Muscle of leg (tissue), 11 donors: ENCODE measurements around the gene CDKN1B. TPM values are rescaled to one million over a fixed set of nuclear protein-coding genes. Genes with fewer than 3 reads are reported as not detected.

Experiments used
- DNase-seq: peaks from one replicate; pipeline ENCODE4 v3.0.0; 2013
- H3K27ac ChIP-seq: one replicate; pipeline ENCODE4 v1.5.1; 2013; ENCODE audit warnings: mild to moderate bottlenecking, low read length, control low read depth
- H3K27me3 ChIP-seq: one replicate; pipeline ENCODE4 v1.6.1; 2013; ENCODE audit warnings: low read length; ENCODE audit not compliant: control insufficient read depth, insufficient read depth
- H3K36me3 ChIP-seq: one replicate; pipeline ENCODE4 v1.6.1; 2013; ENCODE audit warnings: low read length; ENCODE audit not compliant: control insufficient read depth, insufficient read depth
- H3K4me1 ChIP-seq: one replicate; pipeline ENCODE4 v1.6.1; 2013; ENCODE audit warnings: low read length; ENCODE audit not compliant: control insufficient read depth, insufficient read depth
- H3K4me3 ChIP-seq: one replicate; pipeline ENCODE4 v1.5.1; 2013; ENCODE audit warnings: low read length, control low read depth
- H3K9me3 ChIP-seq: replicated peaks from 2 replicates; pipeline ENCODE4 v1.6.1; 2013; ENCODE audit warnings: low read depth, low read length; ENCODE audit not compliant: control insufficient read depth
- WGBS: methylation state at CpG from one replicate; pipeline ENCODE4 v1.1.5; 2013; ENCODE audit warnings: missing lambda C conversion rate; ENCODE audit not compliant: insufficient coverage; 5-methylcytosine and 5-hydroxymethylcytosine counted together
- polyA plus RNA-seq, 8 donors: library from polyadenylated mRNA; unstranded; fragments of 120-200 nt; gene quantifications; one replicate each; pipeline versions ENCODE4 v1.2.1 to v1.2.3, GENCODE V29; 2013; ENCODE audit warnings: inconsistent platforms in 1 of 8, low replicate concordance in 1 of 8; ENCODE audit not compliant: insufficient read length in 8 of 8, insufficient read depth in 1 of 8
- total RNA-seq: library from RNA; stranded (reverse); fragments of 120-200 nt; gene quantifications from one replicate; pipeline ENCODE4 v1.2.4, GENCODE V29; 2013

CDKN1B gene
- total and polyA plus RNA-seq, 9 donors = 36.6 to 53.7 (median 45.4) TPM

DNA sequence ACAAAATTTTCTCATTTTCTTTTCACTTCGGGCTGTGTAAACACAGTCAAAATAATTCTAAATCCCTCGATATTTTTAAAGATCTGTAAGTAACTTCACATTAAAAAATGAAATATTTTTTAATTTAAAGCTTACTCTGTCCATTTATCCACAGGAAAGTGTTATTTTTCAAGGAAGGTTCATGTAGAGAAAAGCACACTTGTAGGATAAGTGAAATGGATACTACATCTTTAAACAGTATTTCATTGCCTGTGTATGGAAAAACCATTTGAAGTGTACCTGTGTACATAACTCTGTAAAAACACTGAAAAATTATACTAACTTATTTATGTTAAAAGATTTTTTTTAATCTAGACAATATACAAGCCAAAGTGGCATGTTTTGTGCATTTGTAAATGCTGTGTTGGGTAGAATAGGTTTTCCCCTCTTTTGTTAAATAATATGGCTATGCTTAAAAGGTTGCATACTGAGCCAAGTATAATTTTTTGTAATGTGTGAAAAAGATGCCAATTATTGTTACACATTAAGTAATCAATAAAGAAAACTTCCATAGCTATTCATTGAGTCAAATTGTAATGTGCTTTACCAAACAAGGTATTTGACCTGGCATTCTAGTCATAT is 4.8 kb downstream of the CDKN1B start:
- no peak overlapping the region for H3K4me3 ChIP-seq
- H3K27ac ChIP-seq = peak overlapping the region; percentile 97

DNA sequence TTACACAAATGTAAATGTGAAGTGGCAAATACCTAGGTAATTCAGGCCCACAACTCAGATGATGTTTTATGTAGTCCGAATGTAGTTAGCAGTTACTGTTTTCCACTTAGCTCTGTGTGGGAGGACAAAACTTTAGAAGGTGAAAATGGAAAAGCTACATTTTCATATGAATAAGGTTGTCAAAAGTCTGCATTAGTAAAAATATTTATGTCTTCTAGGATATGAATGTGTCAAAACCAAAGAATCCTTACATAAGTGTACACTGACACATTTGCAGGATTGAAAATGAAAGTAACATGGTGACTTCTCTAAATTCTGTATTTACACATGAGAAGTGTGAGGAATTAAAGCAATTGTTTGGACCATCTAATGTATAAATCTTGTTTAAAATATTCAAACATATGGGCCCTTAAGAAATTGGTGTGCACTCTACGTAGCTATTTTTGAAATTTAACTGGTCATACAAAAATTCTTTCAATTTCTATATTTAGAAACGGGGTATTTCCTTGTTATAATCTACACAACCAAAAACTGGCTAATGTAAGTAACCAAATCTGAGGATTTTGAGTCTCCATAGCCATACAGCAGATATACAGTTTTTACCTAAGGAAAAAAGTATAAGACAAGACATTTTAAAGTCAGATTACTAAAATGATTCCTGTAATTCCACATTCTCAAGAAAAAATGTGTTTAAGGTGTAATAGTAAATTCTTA is 5.4 kb downstream of the CDKN1B start:
- no peaks in the 10 kb centered on the region for H3K27me3 ChIP-seq
- H3K4me1 ChIP-seq = peaks cover 15% of the 10 kb centered on the region
- peak overlapping the region; percentile 97 for H3K27ac ChIP-seq
- no peaks in the 10 kb centered on the region for H3K9me3 ChIP-seq
- WGBS = no CpG with 5 or more reads among the region's 3 CpGs
- DNase-seq = no peak
- H3K36me3 ChIP-seq = peaks cover 15% of the 10 kb centered on the region
- no peak overlapping the region for H3K4me3 ChIP-seq

More for the DNA sequence above, 4.8 kb downstream of the CDKN1B start:
- no peak for DNase-seq
- Histone ChIP-seq H3K9me3 (no peaks in the 10 kb centered on the region), H3K4me1 (peaks cover 15% of the 10 kb centered on the region), H3K36me3 (peaks cover 15% of the 10 kb centered on the region), H3K27me3 (no peaks in the 10 kb centered on the region)
- no CpG with 5 or more reads among the region's 2 CpGs for WGBS

DNA sequence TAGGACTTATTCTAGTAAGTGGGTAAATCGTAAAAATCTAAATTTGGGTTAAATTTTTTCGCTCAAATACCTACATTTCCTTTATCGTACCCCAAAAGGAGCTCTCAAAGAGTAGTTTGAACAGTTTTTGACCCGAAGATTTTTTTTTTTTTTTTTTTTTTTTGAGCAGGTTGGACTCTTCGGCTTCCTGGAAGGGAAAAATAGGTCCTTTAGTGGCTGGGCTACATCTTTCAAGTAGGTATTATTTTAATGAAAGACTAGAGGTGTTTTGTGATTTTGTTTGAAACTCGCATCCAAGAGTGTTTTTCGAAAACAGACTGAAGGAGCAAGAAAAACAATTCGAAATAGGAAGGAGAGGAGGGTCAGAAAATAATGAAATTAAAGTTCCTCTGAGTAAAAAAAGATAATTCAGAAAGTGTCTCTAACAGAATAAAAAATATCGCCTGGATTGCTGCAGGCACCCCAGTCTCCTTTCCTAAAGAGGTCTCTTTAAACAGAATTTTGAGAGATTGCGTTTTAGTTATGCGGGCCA is 6.0 kb downstream of the CDKN1B start:
- no peak for DNase-seq
- peaks cover 15% of the 10 kb centered on the region for H3K4me1 ChIP-seq

DNA sequence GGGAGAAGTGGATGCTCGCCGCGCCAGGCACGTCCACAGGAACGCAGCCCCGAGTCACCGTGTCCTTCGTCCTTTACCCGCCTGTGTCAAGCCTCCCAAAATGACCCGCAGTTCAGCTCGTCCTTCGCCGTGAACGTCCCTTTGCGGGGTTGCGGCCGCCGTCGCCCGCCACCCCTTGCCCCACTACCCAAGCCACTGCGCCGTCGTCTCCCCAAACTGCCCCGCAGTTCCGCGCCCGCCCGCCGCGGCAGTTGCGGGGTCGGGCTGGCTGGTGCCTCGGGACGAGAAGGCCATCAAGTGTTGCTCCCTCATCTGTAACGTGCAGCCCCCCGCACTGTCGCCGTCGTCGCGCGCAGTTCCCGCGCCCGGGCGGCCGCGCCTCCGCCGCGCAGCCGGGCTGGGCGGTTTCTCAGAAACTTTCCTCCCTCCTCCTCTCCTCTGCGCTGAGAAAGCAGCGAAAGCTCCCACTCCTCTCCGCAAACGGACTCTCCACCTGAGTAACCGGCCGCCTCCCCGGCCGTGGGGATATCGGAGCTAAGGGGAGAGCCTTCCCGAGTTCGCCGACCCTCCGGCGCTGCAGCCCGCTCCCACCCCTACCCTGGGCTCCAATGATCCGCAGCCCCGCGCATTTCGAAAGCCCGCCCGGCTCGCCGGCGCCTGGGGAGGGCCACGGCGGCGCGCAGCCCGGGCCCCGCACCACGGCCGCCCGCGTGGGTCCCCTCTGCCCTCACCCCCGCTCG is 6.7 kb downstream of the CDKN1B start:
- WGBS = 0% methylated on average over 81 of the region's 89 CpGs
- peak; percentile 72 for DNase-seq
- peaks cover 13% of the 10 kb centered on the region for H3K36me3 ChIP-seq
- H3K9me3 ChIP-seq = no peaks in the 10 kb centered on the region
- H3K4me3 ChIP-seq = peak overlapping the region; percentile 80
- peaks cover 13% of the 10 kb centered on the region for H3K4me1 ChIP-seq
- peak overlapping the region; percentile 97 for H3K27ac ChIP-seq
- H3K27me3 ChIP-seq = no peaks in the 10 kb centered on the region

More for the DNA sequence above, 6.0 kb downstream of the CDKN1B start:
- Histone ChIP-seq H3K27me3 (no peaks in the 10 kb centered on the region), H3K9me3 (no peaks in the 10 kb centered on the region), H3K27ac (peak overlapping the region; percentile 97), H3K36me3 (peaks cover 15% of the 10 kb centered on the region), H3K4me3 (peak overlapping the region; percentile 80)
- WGBS = 0% methylated on average over 1 of the region's 11 CpGs

DNA sequence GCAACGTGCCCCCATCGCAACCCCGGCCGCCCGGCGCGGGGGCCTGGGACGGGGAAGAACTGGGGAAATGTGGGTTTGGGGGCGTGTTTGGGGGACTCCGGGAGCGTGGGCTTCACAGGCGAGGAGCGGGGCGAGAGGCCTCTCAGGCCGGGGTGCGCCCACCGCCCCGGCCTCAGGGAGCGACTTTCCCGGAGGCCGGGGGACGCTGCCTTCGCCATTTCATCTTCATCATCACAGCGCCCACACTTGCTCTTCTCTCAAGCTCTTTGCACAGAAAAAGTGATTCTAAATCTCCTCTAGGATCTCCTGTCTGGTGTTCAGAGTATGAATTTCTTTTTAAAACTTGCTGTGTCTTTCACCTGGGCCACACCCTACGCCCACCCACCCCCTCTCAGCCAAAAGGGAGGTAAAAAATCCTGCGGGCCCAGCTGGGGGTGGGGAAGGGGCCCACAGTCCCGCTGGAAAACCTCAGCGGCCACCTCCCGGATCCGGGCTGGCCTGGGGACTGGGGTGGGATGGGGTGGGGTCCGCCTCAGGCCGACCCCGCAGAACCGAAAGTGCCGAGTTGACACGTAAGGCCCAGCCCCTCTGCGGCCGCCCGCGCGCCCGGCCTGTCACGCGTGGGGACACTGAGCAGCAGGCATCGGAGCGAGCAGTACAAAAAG is 7.4 kb downstream of the CDKN1B start:
- no peaks in the 10 kb centered on the region for H3K9me3 ChIP-seq
- peaks cover 10% of the 10 kb centered on the region for H3K4me1 ChIP-seq
- no peak for DNase-seq
- WGBS = 0% methylated on average over 21 of the region's 46 CpGs
- peak overlapping the region; percentile 80 for H3K4me3 ChIP-seq
- H3K27me3 ChIP-seq = no peaks in the 10 kb centered on the region
- H3K36me3 ChIP-seq = peaks cover 9% of the 10 kb centered on the region
- H3K27ac ChIP-seq = peak overlapping the region; percentile 97

DNA sequence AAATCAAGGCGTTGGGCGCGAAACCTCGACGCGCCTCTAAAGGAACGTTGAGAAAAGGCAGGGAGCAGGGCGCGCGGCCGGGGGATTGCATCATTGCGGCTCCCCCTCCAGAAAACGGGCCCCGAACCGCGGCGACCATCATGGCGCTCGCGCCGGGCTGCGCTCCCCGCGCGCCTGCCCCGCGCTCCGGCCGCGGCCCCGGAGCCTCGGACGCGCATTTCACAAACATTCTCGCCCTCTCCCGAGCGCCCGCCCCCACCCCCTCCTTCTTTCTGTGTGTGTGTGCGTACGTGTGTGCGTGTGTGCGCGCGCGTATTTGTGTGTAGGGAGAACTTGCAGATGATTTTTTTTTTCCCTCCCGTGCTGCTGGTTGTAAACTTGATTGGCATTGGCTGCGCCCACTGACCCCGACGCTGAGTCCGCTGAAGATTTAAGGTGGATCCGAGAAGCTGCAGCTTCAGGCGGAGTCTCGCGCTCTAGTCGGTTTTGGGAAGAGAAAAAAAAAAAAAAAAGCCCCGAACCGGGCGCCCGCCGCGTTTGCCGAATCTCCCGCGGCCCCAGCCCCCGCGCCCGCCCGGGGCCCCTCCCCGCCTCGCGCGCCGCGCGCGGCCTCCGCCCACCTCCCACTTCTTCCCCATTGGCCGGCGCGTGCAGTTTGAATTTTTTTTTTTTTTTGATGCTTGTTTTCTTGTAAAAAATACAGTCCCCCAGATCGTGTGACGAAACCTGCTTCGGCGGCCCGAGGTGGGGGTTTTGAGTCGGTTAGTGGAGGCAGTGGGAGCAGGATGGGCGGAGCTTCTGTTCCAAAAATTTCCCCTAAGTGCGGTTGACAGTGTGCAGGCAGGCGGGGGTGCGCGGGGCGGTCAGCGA is 8.2 kb downstream of the CDKN1B start:
- H3K4me3 ChIP-seq = peak overlapping the region; percentile 80
- H3K27ac ChIP-seq = peak overlapping the region; percentile 97
- H3K27me3 ChIP-seq = no peaks in the 10 kb centered on the region
- DNase-seq = peak; percentile 100
- WGBS = 1% methylated on average over 28 of the region's 93 CpGs
- no peaks in the 10 kb centered on the region for H3K9me3 ChIP-seq
- peaks cover 7% of the 10 kb centered on the region for H3K4me1 ChIP-seq
- peaks cover 5% of the 10 kb centered on the region for H3K36me3 ChIP-seq

DNA sequence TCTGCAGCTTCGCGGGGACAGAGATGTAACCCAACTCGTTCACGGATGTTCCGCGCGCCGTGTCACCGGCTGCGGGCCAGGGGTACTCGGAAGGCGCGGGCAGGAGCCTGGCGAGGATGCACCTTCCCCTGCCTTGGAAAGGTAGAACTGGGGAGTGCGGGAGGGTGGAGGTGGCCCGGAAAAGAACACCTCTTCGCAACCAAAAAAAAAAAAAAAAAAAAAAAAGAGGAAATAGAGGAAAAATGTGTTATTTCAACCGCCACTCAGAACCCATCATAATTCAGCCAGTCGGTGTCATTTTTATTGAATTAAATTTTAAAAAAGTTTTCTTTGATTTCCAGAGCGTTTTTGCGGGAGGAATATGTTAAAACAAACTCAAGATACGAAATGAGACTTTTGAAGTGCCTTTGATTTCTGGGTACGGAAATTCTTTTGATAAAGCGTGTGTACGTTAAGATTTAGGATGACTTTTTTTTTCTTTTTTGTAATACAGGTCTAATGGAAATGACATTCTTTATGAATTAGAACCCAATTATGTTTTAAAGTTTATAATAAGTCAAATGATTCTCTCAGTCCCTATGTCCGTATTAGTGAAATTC is 8.9 kb downstream of the CDKN1B start:
- Histone ChIP-seq H3K9me3 (no peaks in the 10 kb centered on the region), H3K36me3 (peaks cover 2% of the 10 kb centered on the region), H3K4me3 (peak overlapping the region; percentile 80), H3K4me1 (peaks cover 5% of the 10 kb centered on the region), H3K27ac (peak overlapping the region; percentile 97), H3K27me3 (no peaks in the 10 kb centered on the region)
- WGBS = 4% methylated on average over 10 of the region's 26 CpGs
- no peak for DNase-seq

DNA sequence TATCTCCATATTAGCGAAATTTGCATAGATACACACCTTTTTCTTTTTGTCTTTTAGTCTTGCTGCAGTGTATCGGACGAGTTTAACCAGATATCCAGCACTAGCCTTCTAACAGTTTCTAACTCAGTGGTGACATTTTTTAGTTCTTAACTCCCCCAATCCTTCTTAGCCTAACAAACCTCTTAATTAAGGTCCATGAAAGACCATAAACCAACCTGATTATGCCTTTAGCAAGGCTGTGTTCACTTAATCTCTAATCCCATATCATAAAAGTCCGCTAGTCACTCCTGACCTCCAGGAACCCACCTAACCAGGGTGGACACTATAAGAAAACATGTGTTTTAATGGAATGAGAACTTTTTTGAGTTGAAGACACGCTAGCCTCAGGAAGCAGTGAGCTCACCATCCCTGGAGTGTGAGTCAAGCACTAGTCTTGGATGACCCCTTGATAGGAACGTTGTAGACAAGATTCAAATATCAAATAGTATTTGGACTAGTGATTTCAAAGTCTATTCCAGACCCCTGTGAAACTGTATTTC is 9.5 kb downstream of the CDKN1B start:
- Histone ChIP-seq H3K27me3 (no peaks in the 10 kb centered on the region), H3K4me1 (peaks cover 5% of the 10 kb centered on the region), H3K4me3 (peak overlapping the region; percentile 80), H3K27ac (peak overlapping the region; percentile 97), H3K36me3 (no peaks in the 10 kb centered on the region), H3K9me3 (no peaks in the 10 kb centered on the region)
- 16% methylated on average over 3 of the region's 6 CpGs for WGBS
- DNase-seq = peak; percentile 78

DNA sequence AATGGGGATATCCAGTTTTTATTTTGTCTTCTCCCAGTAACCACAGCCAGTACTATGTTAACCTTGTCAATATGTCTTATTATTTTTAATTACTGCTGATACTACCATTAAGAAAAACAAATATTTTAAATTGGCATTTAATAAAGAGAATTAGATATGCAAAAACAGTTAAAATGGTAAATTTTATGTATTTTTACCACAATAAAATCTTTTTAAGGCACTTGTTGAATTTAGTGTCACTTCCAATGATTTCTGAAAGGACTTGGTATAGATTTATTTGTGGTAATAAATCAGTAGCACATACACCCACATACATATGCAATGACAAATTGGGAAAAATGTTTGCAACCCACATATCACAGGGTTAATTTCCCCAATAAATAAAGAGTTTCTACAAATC is 14.0 kb downstream of the CDKN1B start:
- H3K27ac ChIP-seq = no peak overlapping the region
- H3K27me3 ChIP-seq = no peaks in the 10 kb centered on the region
- no peaks in the 10 kb centered on the region for H3K36me3 ChIP-seq
- no peaks in the 10 kb centered on the region for H3K9me3 ChIP-seq
- DNase-seq = no peak
- H3K4me1 ChIP-seq = peaks cover 9% of the 10 kb centered on the region
- no peak overlapping the region for H3K4me3 ChIP-seq
